Measurements from ENCODE around the gene DNAJA4.
"Not testable (repeated sequence)": the region's sequence is repeated elsewhere in the genome, so short reads cannot be mapped to it uniquely, and the experiment has no call there.

DNAJA4 gene

GRCh38 chr15:78243058-78243457, 21.3 kb upstream of the DNAJA4 start:
- in situ Hi-C loops (cut with MboI; ENCODE audit: low pct_unique_long_range_greater_than_20kb, low sequenced_read_pairs, unreplicated experiment), result loop anchor here (5.0 to 25.0 kb wide), 2 partner anchors 131 to 281 kb away; no protein-coding TSS in a partner anchor
- DNase-seq (ENCODE audit: low spot score), result no peak
- no peak for TF ChIP-seq CTCF (IDR thresholded peaks at IDR 0.05; ENCODE audit: extremely low read depth, insufficient read depth, missing control alignments)

DNA sequence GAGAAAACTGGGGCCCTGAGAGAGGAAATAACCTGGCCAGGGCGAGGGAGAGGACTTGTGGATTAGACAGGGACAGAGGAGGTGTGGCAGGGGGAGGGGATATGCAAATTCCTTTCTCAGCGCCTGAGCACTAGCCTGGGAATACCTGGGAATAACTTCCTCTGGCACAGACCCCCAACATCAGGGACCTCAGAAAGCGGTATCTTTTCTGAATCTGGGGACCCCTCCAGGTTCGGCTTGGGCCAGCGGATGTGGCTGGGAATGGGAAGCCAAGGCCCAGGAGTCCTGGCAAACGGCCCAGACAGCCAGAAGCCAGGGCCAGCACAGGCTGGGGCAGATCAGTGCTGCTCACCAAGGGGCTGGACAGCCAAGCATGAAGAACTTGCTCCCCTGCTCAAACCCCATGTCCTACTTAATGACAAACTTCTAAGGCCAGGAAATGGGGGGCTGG, 20.8 kb upstream of the DNAJA4 start:
- DNase-seq (ENCODE audit: low spot score), result no peak
- in situ Hi-C loops (cut with MboI; ENCODE audit: low pct_unique_long_range_greater_than_20kb, low sequenced_read_pairs, unreplicated experiment), result loop anchor here (5.0 to 25.0 kb wide), 2 partner anchors 131 to 281 kb away; no protein-coding TSS in a partner anchor
- no peak for TF ChIP-seq CTCF (IDR thresholded peaks at IDR 0.05; ENCODE audit: extremely low read depth, insufficient read depth, missing control alignments)

GRCh38 chr15:78244101-78244500, 20.3 kb upstream of the DNAJA4 start:
- DNase-seq (ENCODE audit: low spot score), result no peak
- in situ Hi-C loops (cut with MboI; ENCODE audit: low pct_unique_long_range_greater_than_20kb, low sequenced_read_pairs, unreplicated experiment), result loop anchor here (5.0 to 25.0 kb wide), 2 partner anchors 132 to 282 kb away; no protein-coding TSS in a partner anchor

DNA sequence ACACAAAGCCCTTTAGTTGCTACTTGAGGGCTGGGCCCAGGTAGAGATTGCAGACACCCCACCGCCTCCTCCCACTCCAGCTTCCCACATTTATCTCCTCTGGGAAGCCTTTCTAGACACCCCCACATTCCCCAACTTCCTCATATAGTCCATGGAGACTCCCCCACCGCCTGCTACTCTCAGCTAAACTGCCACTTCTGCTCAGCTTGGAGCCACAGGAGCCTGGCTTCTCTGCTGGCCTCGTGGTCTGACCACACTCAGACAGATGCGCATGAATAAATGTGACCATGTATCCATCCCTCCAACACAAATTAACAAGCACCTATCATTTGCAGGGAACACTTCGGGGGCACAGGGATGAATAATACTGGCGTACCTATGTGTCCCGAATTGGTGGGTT, 19.5 kb upstream of the DNAJA4 start:
- in situ Hi-C loops (cut with MboI; ENCODE audit: low pct_unique_long_range_greater_than_20kb, low sequenced_read_pairs, unreplicated experiment), result loop anchor here (5.0 to 25.0 kb wide), 2 partner anchors 133 to 283 kb away; no protein-coding TSS in a partner anchor
- no peak for TF ChIP-seq CTCF (IDR thresholded peaks at IDR 0.05; ENCODE audit: extremely low read depth, insufficient read depth, missing control alignments)
- no peak for DNase-seq (ENCODE audit: low spot score)

More at GRCh38 chr15:78244101-78244500, 20.3 kb upstream of the DNAJA4 start:
- TF ChIP-seq CTCF (IDR thresholded peaks at IDR 0.05; ENCODE audit: extremely low read depth, insufficient read depth, missing control alignments), result no peak

DNA sequence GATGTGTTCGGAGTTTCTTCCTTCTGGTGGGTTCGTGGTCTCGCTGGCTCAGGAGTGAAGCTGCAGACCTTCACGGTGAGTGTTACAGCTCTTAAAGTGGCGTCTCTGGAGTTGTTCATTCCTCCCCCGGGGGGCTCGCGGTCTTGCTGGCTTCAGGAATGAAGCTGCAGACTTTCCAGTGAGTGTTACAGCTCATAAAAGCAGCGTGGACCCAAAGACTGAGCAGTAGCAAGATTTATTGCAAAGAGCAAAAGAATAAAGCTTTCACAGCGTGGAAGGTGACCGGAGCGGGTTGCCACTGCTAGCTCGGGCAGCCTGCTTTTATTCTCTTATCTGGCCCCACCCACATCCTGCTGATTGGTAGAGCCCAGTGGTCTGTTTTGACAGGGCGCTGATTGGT, 19.0 kb upstream of the DNAJA4 start:
- DNase-seq (ENCODE audit: low spot score), result not testable (repeated sequence)
- in situ Hi-C loops (cut with MboI; ENCODE audit: low pct_unique_long_range_greater_than_20kb, low sequenced_read_pairs, unreplicated experiment), result loop anchor here (25.0 kb wide), 1 partner anchor 283 kb away; no protein-coding TSS in a partner anchor

DNA sequence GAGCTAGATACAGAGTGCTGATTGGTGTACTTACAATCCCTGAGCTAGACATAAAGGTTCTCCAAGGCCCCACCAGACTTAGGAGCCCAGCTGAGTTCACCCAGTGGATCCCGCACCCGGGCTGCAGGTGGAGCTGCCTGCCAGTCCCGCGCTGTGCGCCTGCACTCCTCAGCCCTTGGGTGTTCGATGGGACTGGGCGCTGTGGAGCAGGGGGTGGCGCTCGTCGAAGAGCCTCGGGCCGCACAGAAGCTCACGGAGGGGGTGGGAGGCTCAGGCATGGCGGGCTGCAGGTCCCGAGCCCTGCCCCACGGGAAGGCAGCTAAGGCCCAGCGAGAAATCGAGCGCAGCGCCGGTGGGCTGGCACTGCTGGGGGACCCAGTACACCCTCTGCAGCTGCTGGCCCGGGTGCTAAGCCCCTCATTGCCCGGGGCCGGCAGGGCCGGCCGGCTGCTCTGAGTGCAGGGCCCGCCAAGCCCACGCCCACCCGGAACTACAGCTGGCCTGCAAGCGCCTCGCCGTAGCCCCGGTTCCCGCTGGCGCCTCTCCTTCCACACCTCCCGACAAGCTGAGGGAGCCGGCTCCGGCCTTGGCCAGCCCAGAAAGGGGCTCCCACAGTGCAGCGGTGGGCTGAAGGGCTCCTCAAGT, 18.3 kb upstream of the DNAJA4 start:
- in situ Hi-C loops (cut with MboI; ENCODE audit: low pct_unique_long_range_greater_than_20kb, low sequenced_read_pairs, unreplicated experiment), result loop anchor here (25.0 kb wide), 1 partner anchor 284 kb away; no protein-coding TSS in a partner anchor
- DNase-seq (ENCODE audit: low spot score), result not testable (repeated sequence)

DNA sequence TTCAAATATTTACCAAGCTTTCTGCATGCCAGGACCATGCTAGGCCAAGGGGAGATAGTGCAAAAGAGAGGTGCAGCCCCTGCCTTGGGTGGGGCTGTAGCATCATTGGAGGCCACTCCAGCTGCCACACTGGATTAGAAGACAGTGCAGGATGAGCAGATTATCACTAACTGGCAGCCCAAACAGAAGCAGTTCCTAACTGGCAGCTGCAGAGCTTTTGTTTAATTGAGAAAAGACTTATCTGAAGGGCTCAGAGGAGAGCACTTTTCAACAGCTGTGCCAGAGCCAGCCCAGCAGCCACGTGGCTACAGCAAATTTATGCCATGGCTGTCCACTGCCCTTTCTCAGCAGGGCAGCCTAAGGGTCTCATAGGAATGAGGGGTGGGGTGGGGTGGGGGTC, 16.5 kb upstream of the DNAJA4 start:
- no peak for TF ChIP-seq CTCF (IDR thresholded peaks at IDR 0.05; ENCODE audit: extremely low read depth, insufficient read depth, missing control alignments)
- no peak for DNase-seq (ENCODE audit: low spot score)
- in situ Hi-C loops (cut with MboI; ENCODE audit: low pct_unique_long_range_greater_than_20kb, low sequenced_read_pairs, unreplicated experiment), result loop anchor here (25.0 kb wide), 1 partner anchor 286 kb away; no protein-coding TSS in a partner anchor
